Hematopoietic multipotent progenitor cell treated with erythropoietin and hydrocortisone succinate and interleukin-3 and kit ligand, for 6 days (in vitro differentiated cells): ENCODE results near the gene THRAP3.
"Not testable (repeated sequence)": the region's sequence is repeated elsewhere in the genome, so short reads cannot be mapped to it uniquely, and the experiment has no call there.

Experiments used
- DNase-seq: peaks from one replicate; pipeline ENCODE4 v3.0.0-alpha.2; 2015

Gene THRAP3

GRCh38 chr1:36251794-36252481, 27.7 kb downstream of the THRAP3 start:
- no peak for DNase-seq

- DNase-seq = not testable (repeated sequence)
These were observed 28.2 kb downstream of the THRAP3 start for GRCh38 chr1:36252482-36252824.

DNA sequence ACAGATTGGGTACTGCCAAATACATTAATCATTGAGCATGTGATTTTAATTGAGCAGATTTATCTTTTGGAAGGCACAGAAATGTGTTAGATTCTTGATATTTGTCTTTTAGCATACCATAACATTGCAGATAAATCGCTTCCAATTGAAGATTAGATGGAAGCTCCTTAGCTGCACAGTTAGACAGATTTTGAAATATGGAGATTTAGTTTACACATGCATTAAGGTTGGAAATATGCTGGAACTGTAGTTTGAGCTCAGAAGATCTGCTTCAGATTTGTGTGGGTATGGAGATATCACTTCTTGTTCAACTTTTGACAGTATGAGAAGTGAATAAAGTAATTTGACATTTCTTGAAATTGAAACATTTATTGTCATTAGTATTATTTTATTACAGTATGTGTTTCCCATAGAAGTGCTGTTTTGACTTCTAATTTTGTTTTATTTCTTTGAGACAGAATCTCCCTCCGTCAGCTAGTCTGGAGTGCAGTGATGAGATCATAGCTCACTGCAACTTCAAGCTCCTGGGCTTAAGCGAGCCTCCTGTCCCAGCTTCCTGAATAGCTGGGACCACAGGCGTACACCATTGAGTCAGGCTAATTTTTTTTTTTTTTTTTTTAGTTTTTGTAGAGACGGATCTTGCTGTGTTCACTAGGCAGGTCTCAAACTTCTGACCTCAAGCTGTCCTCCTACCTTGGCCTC, 29.1 kb downstream of the THRAP3 start:
- DNase-seq = no peak

- DNase-seq = peak; percentile 25
These were observed 32.5 kb downstream of the THRAP3 start for GRCh38 chr1:36256558-36257374.

DNA sequence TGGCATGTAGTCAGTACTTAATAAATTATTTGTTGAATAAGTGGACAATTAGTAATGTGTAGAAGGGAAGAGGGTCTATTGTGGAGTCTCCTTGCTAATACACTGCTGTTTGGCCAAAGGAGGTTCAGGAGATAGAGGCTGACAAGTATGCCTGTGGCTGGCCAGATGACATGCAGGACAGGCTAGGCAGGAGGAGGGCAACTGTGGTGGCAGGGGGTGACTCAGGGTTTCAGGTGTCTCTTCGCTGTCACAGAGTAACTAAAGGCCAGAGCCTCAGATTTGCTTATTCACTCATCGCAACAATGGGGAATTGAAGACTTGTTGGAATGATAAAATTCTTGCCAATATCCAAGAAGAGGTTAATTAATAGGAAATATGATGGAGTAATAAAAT, 33.1 kb downstream of the THRAP3 start:
- DNase-seq = no peak

GRCh38 chr1:36258960-36259344, 34.7 kb downstream of the THRAP3 start:
- no peak for DNase-seq

- DNase-seq = no peak
These were observed 44.7 kb downstream of the THRAP3 start for GRCh38 chr1:36268981-36269380.

DNA sequence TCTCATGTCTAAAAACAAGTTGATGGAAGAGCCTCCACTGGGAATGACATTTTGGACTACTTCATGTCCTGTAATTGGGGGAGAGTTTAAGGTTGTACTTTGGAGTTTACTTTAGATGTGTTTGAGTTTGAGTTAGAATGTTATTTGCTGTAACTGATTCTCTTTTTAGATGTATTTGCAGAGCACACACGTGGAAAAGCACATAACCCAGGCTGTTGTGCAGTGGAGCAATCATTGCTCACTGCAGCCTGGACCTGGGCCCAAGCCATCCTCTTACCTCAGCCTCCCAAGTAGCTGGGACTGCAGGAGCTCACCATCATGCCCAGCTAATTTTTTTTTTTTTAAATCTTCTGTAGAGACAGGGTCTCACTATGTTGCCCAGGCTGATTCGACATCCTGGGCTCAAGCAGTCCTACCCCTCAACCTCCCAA, 45.2 kb downstream of the THRAP3 start:
- no peak for DNase-seq

GRCh38 chr1:36273024-36273423, 48.8 kb downstream of the THRAP3 start:
- peak; percentile 67 for DNase-seq

DNA sequence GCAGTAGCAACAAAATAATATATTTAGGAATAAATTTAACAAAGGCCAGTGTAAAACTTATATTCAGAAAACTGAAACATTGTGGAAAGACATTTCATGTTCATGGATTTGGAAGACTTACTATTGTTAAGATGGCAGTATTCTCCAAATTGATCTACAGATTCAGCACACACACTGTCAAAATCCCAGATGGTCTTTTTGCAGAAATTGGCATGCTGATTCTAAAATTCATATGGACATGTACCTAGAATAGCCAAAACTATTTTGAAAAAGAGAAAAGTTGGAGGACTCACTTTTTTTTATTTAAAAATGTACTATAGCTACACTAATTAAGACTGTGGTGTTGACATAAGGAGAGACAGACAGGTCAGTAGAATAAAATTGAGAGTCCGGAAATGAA, 50.0 kb downstream of the THRAP3 start:
- no peak for DNase-seq

DNA sequence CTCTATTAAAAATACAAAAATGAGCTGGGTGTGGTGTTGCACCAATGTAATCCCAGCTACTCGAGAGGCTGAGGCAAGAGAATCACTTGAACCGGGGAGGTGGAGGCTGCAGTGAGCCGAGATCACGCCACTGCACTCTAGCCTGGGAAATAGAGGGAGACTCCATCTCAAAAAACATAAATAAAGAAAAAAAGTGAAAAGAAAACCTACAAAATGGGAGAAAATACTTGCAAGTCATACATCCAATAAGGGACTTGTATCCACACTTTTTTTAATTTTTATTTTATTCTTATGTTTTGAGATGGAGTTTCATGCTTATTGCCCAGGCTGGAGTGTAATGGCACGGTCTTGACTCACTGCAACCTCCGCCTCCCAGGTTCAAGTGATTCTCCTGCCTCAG, 52.4 kb downstream of the THRAP3 start:
- DNase-seq = no peak

- DNase-seq = no peak
These were observed 55.0 kb downstream of the THRAP3 start for GRCh38 chr1:36279110-36279788.

DNA sequence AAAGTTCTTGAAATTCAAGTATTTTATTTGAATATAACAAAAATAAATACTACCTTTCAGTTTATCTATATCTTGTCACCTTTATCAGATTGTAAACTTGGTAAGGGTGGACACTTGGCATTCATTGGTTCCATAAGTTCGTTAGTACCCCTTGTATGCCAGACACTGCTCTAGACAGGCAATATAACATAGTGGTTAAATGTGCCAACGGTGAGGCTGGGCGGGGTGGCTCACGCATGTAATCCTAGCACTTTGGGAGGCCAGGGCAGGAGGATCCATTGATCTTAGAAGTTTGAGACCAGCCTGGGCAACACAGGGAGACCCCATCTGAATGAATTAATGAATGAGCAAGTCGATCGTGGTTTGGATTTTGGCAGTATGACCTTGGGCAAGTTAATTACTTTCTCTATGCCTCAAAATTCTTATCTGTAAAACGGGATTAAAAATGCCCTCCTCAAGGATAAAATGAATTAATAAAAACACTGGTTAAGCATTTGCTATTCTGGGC, 55.6 kb downstream of the THRAP3 start:
- DNase-seq = no peak

DNA sequence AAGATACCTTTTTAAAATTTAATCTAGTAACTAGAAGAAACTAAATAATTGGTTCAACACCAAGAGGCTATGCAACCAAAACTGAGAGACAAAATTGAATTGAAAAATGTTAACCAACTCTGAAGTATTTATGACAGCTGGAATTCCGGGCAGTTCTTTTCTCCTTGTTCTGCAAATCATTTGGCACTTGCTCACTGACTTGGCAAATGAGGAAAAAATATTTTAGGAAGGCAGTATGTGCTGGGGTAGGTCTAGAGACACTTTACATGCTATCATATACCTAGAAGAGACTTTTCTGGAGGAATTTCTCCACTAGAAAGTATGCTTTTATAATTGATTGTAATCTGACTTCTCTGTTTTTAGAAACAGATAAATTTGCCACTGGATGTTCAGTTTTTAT, 59.8 kb downstream of the THRAP3 start:
- DNase-seq = no peak

DNA sequence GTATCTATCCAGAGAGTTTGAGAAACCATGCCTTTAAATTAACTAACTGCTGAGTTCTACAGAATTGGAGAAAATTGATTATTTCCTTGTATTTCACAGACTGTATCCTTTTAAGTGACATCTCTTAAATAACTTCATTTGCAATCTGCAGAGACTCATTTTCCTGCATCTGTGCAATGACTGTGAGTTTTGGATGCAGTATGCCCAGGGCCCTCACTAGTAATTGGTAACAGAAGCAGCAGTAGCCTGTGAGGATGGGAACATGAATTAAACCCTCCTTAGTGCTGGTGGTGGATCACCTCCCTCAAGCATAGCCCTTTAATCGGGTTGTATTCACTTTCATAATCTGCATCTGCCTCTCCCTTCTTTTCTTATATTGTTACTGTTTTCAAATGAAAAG, 60.3 kb downstream of the THRAP3 start:
- no peak for DNase-seq

DNA sequence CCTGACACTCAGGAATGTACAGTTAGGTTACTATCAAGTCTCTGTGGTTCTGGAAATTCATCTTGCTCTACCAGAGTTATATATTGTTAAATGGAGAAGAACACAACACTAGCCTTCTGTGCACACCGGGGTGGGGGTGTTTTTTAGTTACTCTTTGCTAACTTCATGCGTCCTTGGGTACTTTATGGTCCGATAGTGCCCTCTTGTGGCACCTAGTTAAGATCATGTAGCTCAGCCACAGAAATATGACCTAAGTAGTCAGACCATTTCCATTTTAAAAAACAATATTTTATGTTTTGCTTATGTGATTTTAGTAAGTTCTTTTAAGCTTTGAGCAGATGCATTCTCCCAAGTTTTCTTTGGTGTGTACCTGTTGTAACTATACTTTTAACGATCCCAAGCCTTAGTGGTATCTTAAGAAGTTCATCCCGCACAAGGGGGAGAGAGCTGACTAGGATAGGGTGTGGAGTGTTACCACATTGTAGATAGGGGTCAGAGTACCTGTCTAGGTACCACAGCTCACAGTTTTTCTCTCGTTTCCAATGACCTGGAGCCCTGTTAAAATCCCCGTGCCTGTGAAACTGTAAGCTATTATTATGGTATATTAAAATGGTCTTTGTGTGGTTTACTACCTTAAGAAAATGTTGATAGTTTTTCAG, 61.3 kb downstream of the THRAP3 start:
- DNase-seq = peak; percentile 94

GRCh38 chr1:36286802-36287201, 62.6 kb downstream of the THRAP3 start:
- no peak for DNase-seq

GRCh38 chr1:36287595-36287994, 63.4 kb downstream of the THRAP3 start:
- DNase-seq = no peak

DNA sequence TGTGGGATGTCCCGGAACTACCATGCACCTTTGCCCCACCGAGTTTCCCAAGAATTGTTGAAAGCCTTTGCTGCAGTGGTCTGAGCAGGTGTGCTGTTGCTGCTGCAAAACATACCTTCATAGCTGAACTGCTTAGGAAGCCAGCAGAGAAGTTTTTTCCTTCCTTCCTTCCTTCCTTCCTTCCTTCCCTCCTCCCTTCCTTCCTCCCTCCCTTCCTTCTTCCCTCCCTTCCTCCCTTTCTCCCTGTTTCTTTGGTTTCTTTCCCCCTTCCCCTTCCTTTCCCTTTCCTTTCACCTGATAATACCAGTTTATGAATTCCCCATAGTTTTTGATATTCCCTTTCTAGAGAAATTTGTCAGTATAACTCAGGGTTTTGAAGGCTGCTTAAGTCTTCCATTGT, 71.1 kb downstream of the THRAP3 start:
- no peak for DNase-seq

- DNase-seq = no peak
These were observed 72.8 kb downstream of the THRAP3 start for GRCh38 chr1:36297062-36297461.

GRCh38 chr1:36298640-36299039, 74.4 kb downstream of the THRAP3 start:
- no peak for DNase-seq

GRCh38 chr1:36300526-36300925, 76.3 kb downstream of the THRAP3 start:
- no peak for DNase-seq

DNA sequence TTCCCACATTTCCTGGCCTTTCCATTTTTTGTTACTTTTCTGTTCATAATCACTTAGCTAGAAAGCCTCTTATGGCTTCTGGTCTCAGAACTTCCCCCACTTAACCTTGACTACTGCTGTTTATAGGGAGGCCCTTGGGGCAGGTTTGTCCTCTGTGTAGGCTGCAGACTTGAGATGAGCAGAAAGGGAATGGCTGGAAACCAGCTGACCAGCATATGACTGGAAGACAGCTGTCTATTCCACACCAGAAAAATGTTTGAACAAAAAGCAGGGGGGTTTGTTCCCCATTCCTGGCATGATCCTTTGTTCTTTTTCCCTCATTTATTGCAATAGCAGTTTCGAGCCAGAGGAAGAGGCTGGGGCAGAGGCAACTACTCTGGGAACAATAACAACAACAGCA, 77.0 kb downstream of the THRAP3 start:
- no peak for DNase-seq
